ENCODE measurements around the gene ABHD14A.

DNA sequence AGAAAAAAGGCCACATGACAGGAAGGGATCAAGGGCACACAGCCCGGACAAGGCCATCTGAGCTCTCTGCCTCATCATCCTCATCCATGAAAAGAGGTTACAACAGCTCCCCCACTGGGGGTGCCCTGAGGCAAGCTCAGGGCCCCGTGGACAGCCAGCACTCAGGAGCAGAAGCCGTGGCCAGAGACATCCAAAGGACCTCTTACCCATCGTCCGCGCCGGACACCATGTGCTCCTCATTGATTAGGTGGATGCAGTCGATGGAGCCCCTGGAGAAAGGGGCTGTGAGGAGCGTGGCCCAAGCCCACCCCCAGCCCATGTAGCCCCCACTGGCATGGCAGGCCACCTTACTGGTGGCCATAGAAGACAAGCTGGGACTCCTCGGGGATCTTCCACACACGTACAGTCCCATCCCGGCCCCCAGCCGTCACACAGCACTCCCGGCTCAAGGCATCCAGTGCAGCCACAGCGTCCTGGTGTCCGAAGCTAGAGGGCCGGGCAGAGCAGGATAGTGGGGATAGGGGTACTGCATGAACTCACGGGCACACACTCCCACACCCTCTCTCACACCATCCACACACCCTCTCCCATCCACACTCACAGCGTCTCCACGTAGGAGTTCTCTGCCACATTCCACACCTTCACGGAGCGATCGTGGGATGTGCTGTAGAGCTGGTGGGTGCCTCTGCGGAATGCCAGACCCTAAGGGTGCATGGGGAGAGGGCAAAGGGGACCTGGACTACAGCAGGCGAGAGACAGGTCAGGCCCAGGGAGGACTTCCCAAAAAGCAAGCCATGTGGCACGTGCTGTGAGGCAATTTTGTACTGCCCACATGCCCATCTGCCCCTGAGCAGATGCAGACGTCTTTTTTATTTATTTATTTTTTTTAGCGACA, 39.6 kb upstream of the ABHD14A start:
- TF ChIP-seq, protein P1, sequence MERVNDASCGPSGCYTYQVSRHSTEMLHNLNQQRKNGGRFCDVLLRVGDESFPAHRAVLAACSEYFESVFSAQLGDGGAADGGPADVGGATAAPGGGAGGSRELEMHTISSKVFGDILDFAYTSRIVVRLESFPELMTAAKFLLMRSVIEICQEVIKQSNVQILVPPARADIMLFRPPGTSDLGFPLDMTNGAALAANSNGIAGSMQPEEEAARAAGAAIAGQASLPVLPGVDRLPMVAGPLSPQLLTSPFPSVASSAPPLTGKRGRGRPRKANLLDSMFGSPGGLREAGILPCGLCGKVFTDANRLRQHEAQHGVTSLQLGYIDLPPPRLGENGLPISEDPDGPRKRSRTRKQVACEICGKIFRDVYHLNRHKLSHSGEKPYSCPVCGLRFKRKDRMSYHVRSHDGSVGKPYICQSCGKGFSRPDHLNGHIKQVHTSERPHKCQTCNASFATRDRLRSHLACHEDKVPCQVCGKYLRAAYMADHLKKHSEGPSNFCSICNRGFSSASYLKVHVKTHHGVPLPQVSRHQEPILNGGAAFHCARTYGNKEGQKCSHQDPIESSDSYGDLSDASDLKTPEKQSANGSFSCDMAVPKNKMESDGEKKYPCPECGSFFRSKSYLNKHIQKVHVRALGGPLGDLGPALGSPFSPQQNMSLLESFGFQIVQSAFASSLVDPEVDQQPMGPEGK (CRISPR knock-in tag; IDR thresholded peaks at IDR 0.05; ENCODE audit: borderline replicate concordance), result no peak
- TF ChIP-seq ZFP3 (CRISPR knock-in tag; IDR thresholded peaks at IDR 0.05), result no peak
- TF ChIP-seq TCF4 (CRISPR knock-in tag; IDR thresholded peaks at IDR 0.05; ENCODE audit: borderline replicate concordance), result no peak
- no peak for TF ChIP-seq OSR1 (CRISPR knock-in tag; IDR thresholded peaks at IDR 0.05)
- TF ChIP-seq, protein P2, sequence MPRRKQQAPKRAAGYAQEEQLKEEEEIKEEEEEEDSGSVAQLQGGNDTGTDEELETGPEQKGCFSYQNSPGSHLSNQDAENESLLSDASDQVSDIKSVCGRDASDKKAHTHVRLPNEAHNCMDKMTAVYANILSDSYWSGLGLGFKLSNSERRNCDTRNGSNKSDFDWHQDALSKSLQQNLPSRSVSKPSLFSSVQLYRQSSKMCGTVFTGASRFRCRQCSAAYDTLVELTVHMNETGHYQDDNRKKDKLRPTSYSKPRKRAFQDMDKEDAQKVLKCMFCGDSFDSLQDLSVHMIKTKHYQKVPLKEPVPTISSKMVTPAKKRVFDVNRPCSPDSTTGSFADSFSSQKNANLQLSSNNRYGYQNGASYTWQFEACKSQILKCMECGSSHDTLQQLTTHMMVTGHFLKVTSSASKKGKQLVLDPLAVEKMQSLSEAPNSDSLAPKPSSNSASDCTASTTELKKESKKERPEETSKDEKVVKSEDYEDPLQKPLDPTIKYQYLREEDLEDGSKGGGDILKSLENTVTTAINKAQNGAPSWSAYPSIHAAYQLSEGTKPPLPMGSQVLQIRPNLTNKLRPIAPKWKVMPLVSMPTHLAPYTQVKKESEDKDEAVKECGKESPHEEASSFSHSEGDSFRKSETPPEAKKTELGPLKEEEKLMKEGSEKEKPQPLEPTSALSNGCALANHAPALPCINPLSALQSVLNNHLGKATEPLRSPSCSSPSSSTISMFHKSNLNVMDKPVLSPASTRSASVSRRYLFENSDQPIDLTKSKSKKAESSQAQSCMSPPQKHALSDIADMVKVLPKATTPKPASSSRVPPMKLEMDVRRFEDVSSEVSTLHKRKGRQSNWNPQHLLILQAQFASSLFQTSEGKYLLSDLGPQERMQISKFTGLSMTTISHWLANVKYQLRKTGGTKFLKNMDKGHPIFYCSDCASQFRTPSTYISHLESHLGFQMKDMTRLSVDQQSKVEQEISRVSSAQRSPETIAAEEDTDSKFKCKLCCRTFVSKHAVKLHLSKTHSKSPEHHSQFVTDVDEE (CRISPR knock-in tag; IDR thresholded peaks at IDR 0.05), result no peak

Data from SK-N-SH treated with all-trans-retinoic acid at 6 μM for 48 hours (cell line).